GM19193 (cell line): ENCODE measurements around the gene STK11.

Experiments
- POLR2A ChIP-seq: IDR thresholded peaks from 4 replicates; pipeline ENCODE4 v1.6.1; 2011; ENCODE audit not compliant: insufficient read depth, insufficient read length; ENCODE audit errors: extremely low read depth

STK11 gene

DNA sequence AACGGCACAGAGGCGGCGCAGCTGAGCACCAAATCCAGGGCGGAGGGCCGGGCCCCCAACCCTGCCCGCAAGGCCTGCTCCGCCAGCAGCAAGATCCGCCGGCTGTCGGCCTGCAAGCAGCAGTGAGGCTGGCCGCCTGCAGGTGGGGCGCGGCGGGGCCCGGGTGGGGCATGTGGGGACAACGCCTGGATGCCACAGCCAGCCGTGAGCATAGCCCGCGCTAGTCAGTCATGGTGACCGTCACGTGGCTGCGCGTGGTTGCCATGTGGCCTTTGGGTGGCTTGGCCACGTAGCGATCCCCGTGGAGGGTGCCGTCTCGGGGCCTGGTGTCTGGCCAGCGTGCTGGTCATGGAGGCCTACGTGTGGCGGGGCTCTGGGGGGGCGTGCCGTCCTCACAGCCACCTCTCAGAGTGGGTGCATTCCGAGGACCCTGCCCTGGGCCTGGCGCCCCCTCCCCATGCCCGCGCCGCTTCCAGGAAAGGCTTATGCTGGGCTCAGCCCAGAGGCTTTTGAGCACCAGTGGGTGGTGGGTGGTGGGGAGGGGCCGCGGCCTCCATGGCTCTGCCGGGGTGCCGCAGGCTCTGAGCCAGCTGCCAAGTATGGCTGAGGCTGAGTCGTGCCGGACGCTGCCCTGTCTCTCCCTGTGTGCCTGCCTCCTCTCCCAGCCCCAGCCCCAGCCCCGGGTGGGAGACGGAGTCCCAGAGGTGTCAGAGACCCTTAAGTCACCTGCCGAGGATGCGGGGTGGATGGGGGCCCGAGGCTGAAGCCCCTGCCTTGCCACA, 21.1 kb downstream of the STK11 start:
- no peak for TF ChIP-seq POLR2A

DNA sequence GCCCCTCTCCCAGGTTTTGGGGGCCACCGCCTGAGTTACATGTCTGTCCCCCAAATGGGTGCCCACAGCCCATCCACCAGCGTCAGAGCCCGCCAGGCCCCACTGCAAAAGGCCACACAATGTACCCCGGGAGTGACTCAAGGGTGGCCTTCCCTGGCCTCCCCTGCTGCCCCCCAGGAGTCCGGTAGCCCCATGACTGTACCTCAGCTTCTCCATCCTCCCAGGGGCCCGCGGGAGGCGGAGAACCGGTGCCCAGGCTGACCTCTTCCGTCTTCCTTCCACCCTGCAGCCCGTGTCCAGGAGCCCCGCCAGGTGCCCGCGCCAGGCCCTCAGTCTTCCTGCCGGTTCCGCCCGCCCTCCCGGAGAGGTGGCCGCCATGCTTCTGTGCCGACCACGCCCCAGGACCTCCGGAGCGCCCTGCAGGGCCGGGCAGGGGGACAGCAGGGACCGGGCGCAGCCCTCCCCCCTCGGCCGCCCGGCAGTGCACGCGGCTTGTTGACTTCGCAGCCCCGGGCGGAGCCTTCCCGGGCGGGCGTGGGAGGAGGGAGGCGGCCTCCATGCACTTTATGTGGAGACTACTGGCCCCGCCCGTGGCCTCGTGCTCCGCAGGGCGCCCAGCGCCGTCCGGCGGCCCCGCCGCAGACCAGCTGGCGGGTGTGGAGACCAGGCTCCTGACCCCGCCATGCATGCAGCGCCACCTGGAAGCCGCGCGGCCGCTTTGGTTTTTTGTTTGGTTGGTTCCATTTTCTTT, 21.9 kb downstream of the STK11 start:
- no peak for TF ChIP-seq POLR2A

DNA sequence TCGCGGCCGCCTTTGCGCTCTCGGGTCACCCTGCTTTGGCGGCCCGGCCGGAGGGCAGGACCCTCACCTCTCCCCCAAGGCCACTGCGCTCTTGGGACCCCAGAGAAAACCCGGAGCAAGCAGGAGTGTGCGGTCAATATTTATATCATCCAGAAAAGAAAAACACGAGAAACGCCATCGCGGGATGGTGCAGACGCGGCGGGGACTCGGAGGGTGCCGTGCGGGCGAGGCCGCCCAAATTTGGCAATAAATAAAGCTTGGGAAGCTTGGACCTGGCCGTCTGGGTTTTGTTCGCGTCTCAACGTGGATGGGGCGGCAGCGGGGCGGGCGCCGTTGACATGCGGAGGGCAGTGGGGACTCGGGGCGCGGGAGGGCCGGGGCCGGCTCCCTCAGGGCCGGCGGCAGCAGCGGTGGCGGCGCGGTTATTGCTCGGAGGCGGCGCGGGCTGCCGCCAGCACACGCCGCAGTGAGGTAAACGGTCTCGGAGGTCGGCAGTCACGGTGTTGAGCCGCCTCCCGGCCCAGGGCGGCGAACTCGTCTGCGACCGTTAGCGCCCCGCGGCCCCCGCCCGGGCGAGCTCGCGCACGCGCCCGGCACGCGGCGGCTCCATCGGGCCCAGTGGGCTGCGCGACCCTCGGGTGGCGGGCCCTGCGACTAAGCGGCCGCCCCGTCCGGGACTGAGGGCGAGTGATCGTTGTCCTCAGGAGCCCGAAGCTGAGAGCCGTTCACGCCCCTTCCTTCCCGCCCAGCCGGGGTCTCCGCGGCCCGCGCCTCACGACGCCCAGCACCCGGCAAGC, 22.8 kb downstream of the STK11 start:
- TF ChIP-seq POLR2A, result no peak

- TF ChIP-seq POLR2A, result no peak
These were observed 23.7 kb downstream of the STK11 start for GRCh38 chr19:1229056-1229923.

GRCh38 chr19:1229924-1230782, 24.6 kb downstream of the STK11 start:
- TF ChIP-seq POLR2A, result no peak

DNA sequence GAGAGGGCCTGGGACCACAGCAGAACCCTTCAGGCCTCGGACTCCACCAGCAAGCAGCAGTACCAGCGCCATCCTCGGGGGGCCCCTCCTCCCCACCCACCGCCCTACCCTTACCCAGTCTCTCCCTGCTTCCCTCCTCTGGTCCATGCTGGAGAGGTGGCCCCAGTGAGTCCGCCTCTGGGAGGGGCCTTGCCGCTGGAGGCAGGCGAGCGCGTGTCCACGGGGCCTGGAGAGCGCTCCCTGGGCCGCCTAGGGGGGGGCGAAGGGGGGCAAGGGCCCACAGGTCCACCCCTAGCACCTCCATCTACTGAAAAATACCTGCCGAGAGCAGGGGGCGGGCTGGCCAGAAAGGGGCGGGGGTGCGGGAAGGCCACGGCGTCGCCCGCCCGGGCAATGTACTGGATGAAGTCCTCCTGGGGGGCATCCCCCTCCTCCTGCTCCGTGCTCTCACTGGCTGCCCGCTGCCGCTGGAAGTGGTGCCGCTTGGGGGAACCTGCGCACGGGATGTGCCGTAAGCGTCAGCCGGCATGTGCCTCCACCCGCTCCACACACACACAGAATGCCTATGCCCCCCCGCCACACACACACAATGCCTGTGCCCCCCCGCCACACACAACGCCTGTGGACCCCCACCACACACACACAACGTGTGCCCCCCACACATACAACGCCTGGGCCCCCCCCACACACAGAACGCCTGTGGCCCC, 25.4 kb downstream of the STK11 start:
- no peak for TF ChIP-seq POLR2A

- no peak for TF ChIP-seq POLR2A
These were observed 26.4 kb downstream of the STK11 start for GRCh38 chr19:1231729-1232637.

DNA sequence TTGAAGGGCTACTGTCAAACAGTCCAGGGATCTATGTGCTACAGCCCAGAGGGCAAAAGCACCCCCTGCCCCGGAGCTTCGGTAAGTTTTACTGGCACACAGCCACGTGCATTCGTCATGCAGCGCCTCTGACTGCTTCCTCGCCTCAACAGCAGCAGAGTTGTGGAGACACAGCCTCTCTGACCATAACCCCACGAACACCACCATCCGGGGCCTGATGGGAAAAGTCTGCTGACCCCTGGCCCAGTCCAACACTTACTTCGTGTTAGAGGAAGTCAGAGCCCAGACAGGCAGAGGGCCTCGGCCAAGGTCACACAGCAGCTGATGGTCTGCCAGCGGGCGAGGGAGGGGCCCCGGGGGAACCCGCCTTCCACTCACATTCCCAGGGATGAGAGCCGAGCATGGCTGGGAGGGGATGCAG, 27.1 kb downstream of the STK11 start:
- TF ChIP-seq POLR2A, result no peak

- no peak for TF ChIP-seq POLR2A
These were observed 27.6 kb downstream of the STK11 start for GRCh38 chr19:1233115-1233667.

DNA sequence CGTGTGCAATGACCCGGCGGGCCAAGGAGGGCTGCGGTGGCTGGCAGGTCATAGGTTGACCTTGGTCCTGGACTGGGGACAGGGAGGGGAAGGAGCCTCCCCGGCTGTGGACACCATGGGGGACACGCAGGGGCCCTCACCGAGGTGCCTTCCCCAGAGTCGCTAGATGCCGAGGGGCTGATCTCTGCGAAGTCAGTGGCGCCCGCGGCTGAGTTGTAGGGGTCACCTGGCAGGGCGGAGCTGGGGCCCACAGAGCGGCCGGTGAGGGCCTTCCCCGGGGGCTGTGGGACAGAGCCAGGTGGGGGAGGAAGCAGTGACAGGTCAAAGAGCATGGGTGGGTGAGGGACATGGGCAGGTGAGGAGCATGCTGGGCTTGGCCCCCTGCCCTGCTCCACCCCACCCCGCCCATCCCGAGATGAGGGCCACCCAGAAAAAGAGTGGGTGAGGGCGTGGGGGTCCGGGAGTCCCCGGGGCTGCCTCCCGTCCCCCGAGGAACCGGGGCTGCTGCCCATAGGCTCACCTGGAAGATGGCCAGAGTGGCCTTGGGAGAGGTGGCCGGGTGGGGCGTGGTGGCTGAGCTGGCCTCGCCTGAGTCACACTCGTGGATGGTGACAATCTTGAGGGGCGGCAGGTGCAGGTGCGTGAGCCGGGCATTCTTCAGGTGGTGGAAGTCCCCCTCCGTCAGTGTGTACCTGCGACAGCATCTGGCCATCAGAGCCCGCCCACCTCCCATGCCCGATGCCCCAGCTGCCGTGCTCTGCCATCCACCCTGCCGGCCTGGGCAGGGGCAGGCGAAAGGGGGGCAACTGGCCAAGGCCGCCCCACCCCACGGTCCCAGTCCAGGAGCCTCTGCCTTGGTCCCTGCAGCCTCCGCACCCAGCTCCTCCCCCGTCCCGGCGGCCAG, 28.7 kb downstream of the STK11 start:
- no peak for TF ChIP-seq POLR2A

GRCh38 chr19:1234955-1235380, 29.4 kb downstream of the STK11 start:
- TF ChIP-seq POLR2A, result no peak
